Measurements from ENCODE around the gene MFAP2.

- TF ChIP-seq POLR2A (IDR thresholded peaks at IDR 0.05) (no peak), CTCF (IDR thresholded peaks at IDR 0.05) (no peak)
These were observed 26.7 kb upstream of the MFAP2 start for GRCh38 chr1:17007121-17007520.
